Left lobe of liver (tissue), 2 donors: ENCODE measurements around the gene NDUFAF5. TPM values are rescaled to one million over a fixed set of nuclear protein-coding genes. Genes with fewer than 3 reads are reported as not detected.
"Not testable (repeated sequence)": the region's sequence is repeated elsewhere in the genome, so short reads cannot be mapped to it uniquely, and the experiment has no call there.

Experiments used
- ATAC-seq: fragments of 200-7000 bp; cut with Tn5 transposase; one replicate; pipeline ENCODE4 v1.9.1; 2020; ENCODE audit warnings: mild to moderate bottlenecking, moderate library complexity
- DNase-seq: peaks from one replicate; pipeline ENCODE4 v3.0.0-alpha.2; 2020; ENCODE audit warnings: low spot score
- total RNA-seq: library from RNA; stranded (reverse); gene quantifications from one replicate; pipeline ENCODE4 v1.2.1, GENCODE V29; 2021
- donor health status: DM: no; HTN: no; CAD: no; lungs with moderate emphysema.
- donor health status: DM: no; HTN: yes; CAD: no.

NDUFAF5 gene, protein sequence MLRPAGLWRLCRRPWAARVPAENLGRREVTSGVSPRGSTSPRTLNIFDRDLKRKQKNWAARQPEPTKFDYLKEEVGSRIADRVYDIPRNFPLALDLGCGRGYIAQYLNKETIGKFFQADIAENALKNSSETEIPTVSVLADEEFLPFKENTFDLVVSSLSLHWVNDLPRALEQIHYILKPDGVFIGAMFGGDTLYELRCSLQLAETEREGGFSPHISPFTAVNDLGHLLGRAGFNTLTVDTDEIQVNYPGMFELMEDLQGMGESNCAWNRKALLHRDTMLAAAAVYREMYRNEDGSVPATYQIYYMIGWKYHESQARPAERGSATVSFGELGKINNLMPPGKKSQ
- 12.4 TPM for total RNA-seq

GRCh38 chr20:13784893-13785715 lies at the start of gene NDUFAF5, which contains the start of gene ESF1:
TSS of gene NDUFAF5 (plus strand) at chr20:13785028. CDS start at chr20:13785069, 41 bp downstream.
TSS of gene ESF1 (minus strand) at chr20:13784919. CDS start at chr20:13783140, 1,779 bp downstream.
- DNase-seq = peak; percentile 98
- ATAC-seq = peak; percentile 95

DNA sequence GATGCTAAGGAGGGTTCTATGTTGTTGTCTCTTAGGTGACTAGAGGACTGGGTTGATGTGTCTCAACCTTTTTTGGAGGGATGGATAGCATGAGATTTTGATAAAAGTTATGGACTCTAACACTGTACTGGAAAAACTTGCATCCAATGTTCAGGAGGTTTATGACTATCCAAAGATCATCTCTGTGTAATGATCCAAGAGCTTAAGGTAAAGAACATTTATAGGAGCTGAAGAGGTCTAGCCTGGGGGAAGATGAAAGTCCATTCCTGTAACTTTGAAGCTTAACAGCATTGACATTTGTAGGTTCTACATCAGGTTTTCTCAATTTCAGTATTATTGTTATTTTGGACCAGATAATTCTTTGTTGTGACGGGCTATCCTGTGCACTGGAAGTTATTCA lies 49.0 kb upstream of the NDUFAF5 start:
- DNase-seq (no peak), ATAC-seq (no peak)

DNA sequence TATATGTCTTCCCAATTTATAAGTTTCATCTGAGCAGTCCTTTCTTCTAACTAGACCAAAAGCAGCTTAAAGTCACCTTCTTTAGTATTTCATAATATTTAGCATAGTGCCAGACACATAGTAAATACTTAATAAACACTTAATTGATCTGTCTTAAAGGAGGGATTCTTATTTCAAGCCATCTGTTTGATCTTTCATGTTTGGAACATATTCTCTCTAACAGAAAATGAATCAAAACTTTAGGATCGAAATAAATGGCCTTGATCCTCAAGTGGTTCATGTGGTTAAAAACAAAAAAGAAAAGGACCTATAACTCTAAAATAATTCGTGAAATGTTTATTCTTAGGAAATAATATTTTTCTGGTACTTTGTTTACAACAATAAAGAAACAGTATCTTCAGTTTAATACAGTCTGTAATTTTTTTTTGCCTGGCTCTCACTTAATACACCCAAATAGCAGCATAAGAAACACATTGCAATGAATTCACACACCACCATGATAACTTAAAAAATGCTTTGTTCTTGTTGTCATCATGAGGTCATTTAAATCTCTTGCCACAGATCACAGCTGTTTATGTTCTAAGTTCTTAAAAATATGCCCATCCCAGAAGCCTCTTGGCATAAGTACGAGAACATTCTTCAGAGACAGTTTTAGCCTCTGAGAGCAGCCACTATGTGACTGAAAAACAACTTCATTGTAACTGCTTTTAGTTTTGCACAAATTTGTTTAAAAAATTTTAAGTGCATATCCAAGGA lies 48.2 kb upstream of the NDUFAF5 start:
- no peak for ATAC-seq
- no peak for DNase-seq

DNA sequence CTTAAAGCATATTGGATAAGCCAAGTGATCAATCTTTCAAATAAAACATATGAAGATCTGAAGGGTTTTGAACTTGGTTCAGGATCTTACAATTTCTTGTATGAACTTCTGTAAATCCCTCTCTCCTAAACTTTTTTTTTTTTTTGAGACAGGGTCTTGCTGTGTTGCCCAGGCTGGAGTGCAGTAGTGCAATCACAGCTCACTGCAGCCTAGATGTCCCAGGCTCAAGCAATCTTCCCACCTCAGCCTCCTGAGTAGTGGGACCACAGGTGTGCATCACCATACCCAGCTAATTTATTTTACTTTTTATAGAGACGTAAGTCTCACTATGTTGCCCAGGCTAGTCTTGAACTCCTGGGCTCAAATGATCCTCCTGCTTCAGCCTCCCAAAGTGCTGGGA lies 46.6 kb upstream of the NDUFAF5 start:
- not testable (repeated sequence) for DNase-seq, ATAC-seq

DNA sequence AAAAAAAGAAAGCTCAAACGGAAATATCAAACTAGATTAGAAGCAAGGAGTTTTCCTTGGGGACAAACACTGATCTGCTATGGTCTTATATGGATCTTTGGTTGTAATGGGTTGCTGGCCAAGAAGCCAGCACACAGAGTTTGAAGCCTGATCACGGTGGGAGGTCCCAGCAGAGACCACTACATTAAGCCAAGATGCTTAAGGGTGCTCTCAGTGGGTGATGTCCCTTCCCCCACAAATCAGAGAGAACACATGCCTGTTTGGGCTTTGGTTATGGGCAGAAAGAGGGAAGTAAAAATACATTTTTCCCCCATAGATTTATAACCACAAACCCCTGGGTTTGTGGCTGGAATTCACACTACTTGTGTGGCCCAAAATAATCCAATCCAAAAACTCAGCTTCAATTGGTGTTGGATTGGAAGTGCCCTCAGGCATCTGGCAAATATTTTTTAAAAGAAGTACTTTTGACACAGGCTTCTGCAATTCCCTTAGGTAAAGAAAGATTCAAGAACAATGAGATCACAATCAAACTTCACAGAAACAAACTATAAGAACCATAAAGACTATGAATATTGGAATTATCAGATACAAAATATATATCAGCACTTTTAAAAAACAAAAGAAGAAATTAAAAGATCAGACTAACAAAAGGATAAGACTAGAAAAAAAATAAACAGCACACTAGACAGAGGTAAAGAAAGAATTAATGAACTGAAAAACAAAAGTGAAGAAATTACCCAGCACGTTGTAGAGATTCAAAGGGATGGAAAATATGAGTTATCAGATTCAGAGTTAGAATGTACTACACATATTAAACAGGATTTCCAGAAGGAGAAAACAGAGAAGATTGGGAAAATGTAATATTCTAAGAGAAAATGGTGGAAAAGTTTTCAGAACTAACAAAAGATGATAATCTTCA lies 44.8 kb upstream of the NDUFAF5 start:
- no peak for ATAC-seq
- no peak for DNase-seq

- DNase-seq = no peak
- ATAC-seq = no peak
Measured at GRCh38 chr20:13741879-13742278, 42.9 kb upstream of the NDUFAF5 start.

- no peak for ATAC-seq
- no peak for DNase-seq
Measured at GRCh38 chr20:13744352-13744751, 40.5 kb upstream of the NDUFAF5 start.

DNA sequence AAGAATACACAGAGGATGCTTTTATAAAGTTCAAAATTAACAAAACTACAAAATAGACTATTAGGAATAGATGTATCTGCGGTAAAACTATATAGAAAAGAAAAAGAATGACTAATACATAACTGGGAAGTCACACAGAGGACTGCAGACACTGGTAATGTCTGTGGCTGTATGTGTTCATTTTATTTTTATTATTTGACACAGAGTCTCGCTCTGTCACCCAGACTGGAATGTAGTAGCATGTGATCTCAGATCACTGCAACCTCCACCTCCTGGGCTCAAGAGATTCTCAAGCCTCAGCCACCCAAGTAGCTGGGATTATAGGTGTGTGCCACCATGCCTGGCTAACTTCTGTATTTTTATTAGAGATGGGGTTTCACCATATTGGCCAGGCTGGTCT lies 39.0 kb upstream of the NDUFAF5 start:
- DNase-seq (no peak), ATAC-seq (no peak)

DNA sequence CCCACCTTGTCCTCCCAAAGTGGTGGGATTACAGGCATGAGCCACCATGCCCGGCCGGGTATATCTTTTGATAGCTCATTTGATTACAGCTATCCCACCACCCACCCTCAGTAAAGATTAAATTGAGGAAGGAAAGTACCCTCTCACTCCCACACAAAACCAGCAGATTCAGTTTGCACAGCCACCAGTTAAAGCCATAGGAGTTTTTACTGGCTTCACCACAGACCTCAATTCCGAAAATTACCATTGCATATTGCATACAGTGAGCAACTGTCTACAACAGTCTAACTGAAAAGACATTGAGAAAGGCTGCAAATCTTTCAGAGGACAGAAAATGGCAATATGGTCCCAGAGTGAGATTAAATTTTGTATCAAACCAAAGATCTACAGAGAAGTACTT lies 35.0 kb upstream of the NDUFAF5 start:
- ATAC-seq (no peak), DNase-seq (no peak)

GRCh38 chr20:13753436-13754036 lies 31.3 kb upstream of the NDUFAF5 start:
- ATAC-seq = peak; percentile 55

DNA sequence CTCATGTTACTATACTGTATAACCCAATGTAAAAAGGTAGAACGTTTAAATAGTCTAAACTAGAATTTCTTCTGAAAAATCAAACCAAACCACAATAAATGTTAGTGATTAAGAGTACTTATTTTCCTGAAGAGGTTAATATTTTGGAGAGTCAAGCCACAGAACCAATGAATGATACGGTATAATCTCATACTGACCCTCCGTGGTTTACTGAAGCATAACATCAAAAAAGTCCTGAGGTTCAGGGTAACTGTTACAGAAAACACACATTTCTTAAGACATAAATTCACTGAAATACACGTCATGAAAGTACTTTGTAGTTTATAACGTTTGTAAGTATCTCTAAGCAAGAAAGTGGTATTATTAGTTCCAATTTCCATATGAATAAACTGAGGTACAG lies 29.0 kb upstream of the NDUFAF5 start:
- ATAC-seq (no peak), DNase-seq (no peak)

More at GRCh38 chr20:13753436-13754036, 31.3 kb upstream of the NDUFAF5 start:
- DNase-seq = no peak

- no peak for DNase-seq
- ATAC-seq = no peak
Measured at GRCh38 chr20:13756551-13756950, 28.3 kb upstream of the NDUFAF5 start.

- no peak for DNase-seq
- no peak for ATAC-seq
Measured at GRCh38 chr20:13758884-13759283, 25.9 kb upstream of the NDUFAF5 start.

- not testable (repeated sequence) for DNase-seq, ATAC-seq
Measured at GRCh38 chr20:13760451-13760946, 24.3 kb upstream of the NDUFAF5 start.

DNA sequence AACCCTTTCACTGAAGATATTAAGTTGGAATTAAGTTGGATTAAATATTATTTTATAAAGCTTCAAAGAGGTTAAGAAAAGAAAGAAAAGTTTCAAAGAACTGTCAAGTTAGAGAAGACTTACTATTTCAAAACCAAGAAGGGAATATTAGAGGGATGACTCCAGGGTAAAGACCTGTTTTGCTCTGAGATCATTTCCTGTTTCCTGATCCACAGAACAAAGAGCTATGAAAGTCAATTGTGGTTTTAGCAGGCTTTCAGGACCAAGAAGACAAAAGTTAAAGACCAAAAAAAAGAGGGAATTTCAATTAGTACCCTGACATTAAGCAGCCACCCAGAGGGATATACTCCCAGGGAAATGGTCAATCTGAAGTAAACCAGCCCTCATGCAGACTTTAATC lies 19.5 kb upstream of the NDUFAF5 start:
- ATAC-seq = no peak
- DNase-seq = no peak

DNA sequence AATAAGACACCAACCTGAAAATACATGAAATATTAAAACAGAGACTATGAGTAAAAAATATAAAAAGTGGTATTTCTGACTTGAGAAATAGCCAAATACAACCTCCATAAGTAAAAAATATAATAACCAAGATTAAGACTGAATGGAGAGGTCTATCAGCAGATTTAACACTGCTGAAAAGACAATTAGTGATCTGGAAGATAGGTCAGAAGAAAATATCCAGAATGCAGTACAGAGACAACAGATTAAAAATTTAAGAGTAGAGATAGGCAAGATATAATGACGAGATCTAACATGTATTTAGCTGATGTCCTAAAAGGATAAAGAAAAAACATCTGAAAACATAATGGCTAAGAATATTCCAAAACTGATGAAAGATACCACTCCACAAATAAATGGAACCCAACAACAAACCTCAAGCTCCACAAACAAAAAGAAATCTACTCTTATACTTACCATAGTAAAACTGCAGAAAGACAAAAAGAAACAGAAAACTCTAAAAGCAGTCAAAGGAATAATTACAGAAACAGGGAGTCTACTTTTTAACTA lies 18.9 kb upstream of the NDUFAF5 start:
- ATAC-seq (no peak), DNase-seq (no peak)

GRCh38 chr20:13770141-13770540 lies 14.7 kb upstream of the NDUFAF5 start:
- no peak for DNase-seq
- no peak for ATAC-seq

DNA sequence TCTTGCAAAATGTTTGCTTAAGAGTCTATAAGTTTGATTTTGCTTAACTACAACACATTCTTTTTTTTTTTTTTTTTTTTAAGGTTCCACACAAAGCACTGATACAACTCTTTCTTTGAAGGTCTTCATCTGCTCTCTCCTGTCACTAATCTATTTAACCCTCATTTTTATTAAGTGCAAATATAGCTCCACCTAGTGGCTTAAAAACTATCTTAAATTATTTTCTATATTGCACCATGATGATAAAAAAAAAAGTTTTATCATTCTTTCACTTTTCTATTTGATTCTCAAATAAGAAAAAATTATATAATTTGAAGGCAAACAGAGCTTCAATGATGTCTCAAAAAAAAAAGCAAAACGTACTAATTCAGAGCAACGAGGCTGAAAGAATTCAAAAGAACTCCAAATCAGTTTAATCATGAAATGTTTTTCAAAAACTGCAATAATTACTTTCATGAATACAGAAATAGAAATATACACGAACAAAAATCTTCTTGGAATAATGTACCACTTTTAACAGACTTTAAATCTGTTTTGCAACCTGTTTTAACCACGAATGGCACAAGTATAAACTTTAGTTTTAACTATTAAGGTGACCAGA lies 12.9 kb upstream of the NDUFAF5 start:
- DNase-seq (no peak), ATAC-seq (peak; percentile 55)

- DNase-seq (no peak), ATAC-seq (no peak)
Measured at GRCh38 chr20:13772529-13772928, 12.3 kb upstream of the NDUFAF5 start.
